ENCODE measurements around the gene USP4.
"Not testable (repeated sequence)": the region's sequence is repeated elsewhere in the genome, so short reads cannot be mapped to it uniquely, and the experiment has no call there.

Gene USP4

GRCh38 chr3:49255112-49255511 is 84.7 kb downstream of the USP4 start:
- in situ Hi-C loops (cut with HindIII; ENCODE audit: low pct_ligation_motif_present, low sequenced_read_pairs): no loop called here
- DNase-seq: no peak

GRCh38 chr3:49253512-49253911 is 86.3 kb downstream of the USP4 start:
- H3K36me3 ChIP-seq (replicated peaks): no peaks in the 10 kb centered on the region
- TF ChIP-seq CTCF (IDR thresholded peaks at IDR 0.05; ENCODE audit: low read depth, low read length, missing control alignments): no peak
- H3K4me3 ChIP-seq (ENCODE audit: low read depth, low read length): no peak overlapping the region
- in situ Hi-C loops (cut with HindIII; ENCODE audit: low pct_ligation_motif_present, low sequenced_read_pairs): no loop called here
- no peak for DNase-seq
- no peak overlapping the region for H3K27ac ChIP-seq
- H3K27me3 ChIP-seq (replicated peaks): no peaks in the 10 kb centered on the region

More at GRCh38 chr3:49255112-49255511, 84.7 kb downstream of the USP4 start:
- no peak for TF ChIP-seq CTCF (IDR thresholded peaks at IDR 0.05; ENCODE audit: low read depth, low read length, missing control alignments)
- H3K4me3 ChIP-seq (ENCODE audit: low read depth, low read length): no peak overlapping the region
- H3K27ac ChIP-seq: no peak overlapping the region
- no peaks in the 10 kb centered on the region for H3K36me3 ChIP-seq (replicated peaks)
- H3K27me3 ChIP-seq (replicated peaks): no peaks in the 10 kb centered on the region

- no peak overlapping the region for H3K27ac ChIP-seq
These were observed 91.0 kb downstream of the USP4 start for GRCh38 chr3:49248840-49249227.

GRCh38 chr3:49244581-49245205 is 95.2 kb downstream of the USP4 start:
- TF ChIP-seq CTCF (IDR thresholded peaks at IDR 0.05; ENCODE audit: low read depth, low read length, missing control alignments): no peak
- in situ Hi-C loops (cut with HindIII; ENCODE audit: low pct_ligation_motif_present, low sequenced_read_pairs): no loop called here
- Histone ChIP-seq H3K4me3 (ENCODE audit: low read depth, low read length) (no peak overlapping the region), H3K27me3 (replicated peaks) (no peaks in the 10 kb centered on the region), H3K36me3 (replicated peaks) (peaks cover 4% of the 10 kb centered on the region), H3K27ac (no peak overlapping the region)
- DNase-seq: no peak

More at GRCh38 chr3:49248840-49249227, 91.0 kb downstream of the USP4 start:
- Histone ChIP-seq H3K4me3 (ENCODE audit: low read depth, low read length) (no peak overlapping the region), H3K36me3 (replicated peaks) (peaks cover 4% of the 10 kb centered on the region), H3K27me3 (replicated peaks) (no peaks in the 10 kb centered on the region)
- peak; percentile 25 for DNase-seq
- no peak for TF ChIP-seq CTCF (IDR thresholded peaks at IDR 0.05; ENCODE audit: low read depth, low read length, missing control alignments)
- in situ Hi-C loops (cut with HindIII; ENCODE audit: low pct_ligation_motif_present, low sequenced_read_pairs): no loop called here

- H3K27me3 ChIP-seq (replicated peaks); H3K36me3 ChIP-seq (replicated peaks); H3K27ac ChIP-seq; H3K4me3 ChIP-seq (ENCODE audit: low read depth, low read length); DNase-seq; in situ Hi-C loops (cut with HindIII; ENCODE audit: low pct_ligation_motif_present, low sequenced_read_pairs): not testable (repeated sequence)
These were observed 99.8 kb downstream of the USP4 start for GRCh38 chr3:49240091-49240490.

GRCh38 chr3:49238274-49239127 is 101.4 kb downstream of the USP4 start:
- Histone ChIP-seq H3K27ac (peak overlapping the region; percentile 9), H3K36me3 (replicated peaks) (no peaks in the 10 kb centered on the region), H3K4me3 (ENCODE audit: low read depth, low read length) (no peak overlapping the region), H3K27me3 (replicated peaks) (no peaks in the 10 kb centered on the region)
- in situ Hi-C loops (cut with HindIII; ENCODE audit: low pct_ligation_motif_present, low sequenced_read_pairs): no loop called here
- DNase-seq: peak; percentile 41
- no peak for TF ChIP-seq CTCF (IDR thresholded peaks at IDR 0.05; ENCODE audit: low read depth, low read length, missing control alignments)

Measured in brain microvascular endothelial cell (primary cell).